IgD-negative memory B cell (primary cell): ENCODE data around the gene CCDC150. TPM values are rescaled to one million over a fixed set of nuclear protein-coding genes. Genes with fewer than 3 reads are reported as not detected.
"Not testable (repeated sequence)": the region's sequence is repeated elsewhere in the genome, so short reads cannot be mapped to it uniquely, and the experiment has no call there.

Source experiments
- H3K27ac Mint-ChIP-seq, 3 donors: one replicate each; pipeline ENCODE4 v1.8.0; 2020 to 2022; ENCODE audit warnings: mild to moderate bottlenecking in 3 of 3, mixed read lengths in 3 of 3, moderate library complexity in 1 of 3
- H3K27me3 Mint-ChIP-seq: one replicate; pipeline ENCODE4 v1.8.0; 2021; ENCODE audit warnings: mixed read lengths
- H3K36me3 Mint-ChIP-seq: one replicate; pipeline ENCODE4 v1.8.0; 2020; ENCODE audit warnings: mild to moderate bottlenecking, mixed read lengths
- H3K4me1 Mint-ChIP-seq, 3 donors: one replicate each; pipeline ENCODE4 v1.8.0; 2020 to 2022; ENCODE audit warnings: mixed read lengths in 3 of 3, mild to moderate bottlenecking in 1 of 3
- H3K4me3 Mint-ChIP-seq, 4 donors: one replicate each; pipeline ENCODE4 v1.8.0; 2020 to 2022; ENCODE audit warnings: mild to moderate bottlenecking in 4 of 4, mixed read lengths in 4 of 4, moderate library complexity in 3 of 4
- H3K9me3 Mint-ChIP-seq, 3 donors: one replicate each; pipeline ENCODE4 v1.8.0; 2020 to 2021; ENCODE audit warnings: mixed read lengths in 3 of 3, mild to moderate bottlenecking in 1 of 3
- polyA plus RNA-seq: library from polyadenylated mRNA; unstranded; fragments of 300-500 nt; fragmentation: Illumina TruSeq; gene quantifications from one replicate; pipeline ENCODE4 v1.2.3, GENCODE V29; 2021

The CCDC150 gene
- polyA plus RNA-seq, 1 donor from 2014 or later: 0.63 TPM

DNA sequence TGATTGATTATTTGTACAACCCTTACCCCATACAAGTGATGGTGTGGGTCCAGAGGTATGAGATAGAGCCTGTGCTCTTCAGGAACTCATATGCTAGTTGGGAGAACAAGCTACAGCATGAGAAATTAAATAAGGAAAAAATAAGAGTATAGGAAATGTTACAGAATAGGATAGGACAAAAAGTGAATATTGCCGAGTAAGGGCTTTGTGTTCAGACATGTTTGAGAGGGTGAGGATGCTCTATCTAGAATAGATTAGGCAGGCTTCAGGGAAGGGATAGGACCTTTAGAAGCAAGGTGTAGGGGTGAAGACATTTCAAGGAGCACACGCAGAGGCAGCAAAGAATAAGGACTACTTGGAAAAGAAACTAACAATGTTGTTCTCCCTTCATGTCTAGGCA lies 17.8 kb downstream of the CCDC150 start:
- H3K27me3 Mint-ChIP-seq: no peaks in the 10 kb centered on the region
- H3K27ac Mint-ChIP-seq: no peak overlapping the region
- H3K36me3 Mint-ChIP-seq: peaks cover 7% of the 10 kb centered on the region
- H3K4me3 Mint-ChIP-seq: no peak overlapping the region
- H3K9me3 Mint-ChIP-seq: peaks cover 2 to 16% (median 8%) of the 10 kb centered on the region in 3 donors
- no peaks in the 10 kb centered on the region for H3K4me1 Mint-ChIP-seq

DNA sequence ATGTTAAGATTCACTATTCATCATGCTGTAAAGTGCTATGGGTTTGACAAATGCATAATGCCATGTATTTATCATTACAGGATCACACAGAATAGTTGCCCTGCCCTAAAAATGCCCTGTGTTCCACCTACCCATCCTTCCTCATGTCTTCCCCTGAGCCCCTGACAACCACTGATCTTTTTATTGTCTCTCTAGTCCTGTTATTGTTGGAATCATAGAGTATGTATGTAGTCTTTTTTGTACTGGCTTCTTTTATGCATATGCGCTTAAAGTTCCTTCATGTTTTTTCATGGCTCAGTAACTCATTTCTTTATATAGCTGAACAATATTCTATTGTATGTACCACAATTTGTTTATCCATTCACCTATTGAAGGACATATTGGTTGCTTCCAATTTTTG lies 20.3 kb downstream of the CCDC150 start:
- no peak overlapping the region for H3K27ac Mint-ChIP-seq

DNA sequence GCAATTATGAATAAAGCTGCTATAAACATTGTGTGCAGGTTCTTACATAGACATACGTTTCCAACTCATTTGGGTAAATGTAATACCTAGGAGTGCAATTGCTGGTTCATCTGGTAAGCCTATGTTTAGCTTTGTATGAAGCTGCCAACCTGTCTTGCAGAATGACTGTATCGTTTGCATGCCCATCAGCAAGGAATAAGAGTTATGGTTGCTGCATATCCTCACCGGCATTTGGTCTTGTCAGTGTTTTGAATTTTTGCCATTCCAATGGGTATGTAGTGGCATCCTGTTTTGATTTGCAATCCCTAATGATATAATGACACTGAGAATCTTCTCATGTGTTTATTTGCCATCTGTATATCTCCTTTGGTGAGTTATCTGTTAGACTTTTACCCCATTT lies 20.7 kb downstream of the CCDC150 start:
- no peak overlapping the region for H3K27ac Mint-ChIP-seq
- H3K4me3 Mint-ChIP-seq: no peak overlapping the region
- no peaks in the 10 kb centered on the region for H3K4me1 Mint-ChIP-seq
- no peaks in the 10 kb centered on the region for H3K27me3 Mint-ChIP-seq
- H3K9me3 Mint-ChIP-seq: no peaks in the 10 kb centered on the region
- peaks cover 7% of the 10 kb centered on the region for H3K36me3 Mint-ChIP-seq

More for the DNA sequence above, 20.3 kb downstream of the CCDC150 start:
- no peak overlapping the region for H3K4me3 Mint-ChIP-seq
- peaks cover 0 to under 1% (median 0%) of the 10 kb centered on the region in 3 donors for H3K9me3 Mint-ChIP-seq
- no peaks in the 10 kb centered on the region for H3K4me1 Mint-ChIP-seq
- no peaks in the 10 kb centered on the region for H3K27me3 Mint-ChIP-seq
- peaks cover 7% of the 10 kb centered on the region for H3K36me3 Mint-ChIP-seq

DNA sequence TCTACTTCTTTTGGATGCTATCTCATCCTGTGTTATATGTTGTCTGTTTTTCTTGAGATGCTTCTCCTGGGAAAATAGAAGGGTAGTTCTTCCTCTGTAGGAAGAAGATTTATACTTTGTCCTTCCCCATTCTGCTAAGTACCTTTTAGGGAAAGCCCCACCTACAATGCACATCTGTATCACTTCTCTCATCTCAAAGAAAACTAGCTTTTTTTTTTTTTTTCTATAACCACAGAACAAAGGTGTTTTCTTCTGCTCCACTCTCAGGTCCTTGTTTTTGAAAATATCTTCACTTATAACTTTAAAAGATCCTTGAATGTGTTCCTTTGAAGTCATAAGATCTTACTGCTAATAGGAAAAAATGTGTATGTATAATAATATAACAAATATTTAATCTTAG lies 30.8 kb downstream of the CCDC150 start:
- Mint-ChIP-seq H3K4me3 (no peak overlapping the region), H3K27me3 (no peaks in the 10 kb centered on the region), H3K27ac (no peak overlapping the region), H3K9me3 (peaks cover 0 to 3% (median 1%) of the 10 kb centered on the region in 3 donors), H3K36me3 (peaks cover 1% of the 10 kb centered on the region), H3K4me1 (no peaks in the 10 kb centered on the region)

DNA sequence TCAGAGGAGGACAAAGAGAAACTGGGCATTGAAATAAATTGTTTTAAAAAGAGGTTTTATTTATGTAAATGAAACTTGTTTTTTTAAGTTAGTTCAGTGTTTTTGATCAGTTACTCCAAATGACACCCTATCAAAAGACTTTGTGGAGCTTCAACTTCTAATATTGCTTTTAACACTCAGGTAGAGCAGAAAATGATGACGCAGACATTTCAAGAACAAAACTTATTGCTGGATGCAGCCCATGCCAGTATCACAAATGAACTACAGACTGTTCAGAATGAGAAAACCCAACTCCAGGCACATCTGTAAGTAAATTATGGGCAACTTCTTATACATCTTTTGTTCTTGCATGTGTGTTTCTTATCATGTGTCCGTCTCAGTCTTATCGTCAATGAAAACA lies 36.4 kb downstream of the CCDC150 start:
- H3K27ac Mint-ChIP-seq: no peak overlapping the region
- peaks cover 0 to 3% (median 0%) of the 10 kb centered on the region in 3 donors for H3K9me3 Mint-ChIP-seq
- no peak overlapping the region for H3K4me3 Mint-ChIP-seq
- H3K4me1 Mint-ChIP-seq: no peaks in the 10 kb centered on the region
- H3K27me3 Mint-ChIP-seq: no peaks in the 10 kb centered on the region
- no peaks in the 10 kb centered on the region for H3K36me3 Mint-ChIP-seq

DNA sequence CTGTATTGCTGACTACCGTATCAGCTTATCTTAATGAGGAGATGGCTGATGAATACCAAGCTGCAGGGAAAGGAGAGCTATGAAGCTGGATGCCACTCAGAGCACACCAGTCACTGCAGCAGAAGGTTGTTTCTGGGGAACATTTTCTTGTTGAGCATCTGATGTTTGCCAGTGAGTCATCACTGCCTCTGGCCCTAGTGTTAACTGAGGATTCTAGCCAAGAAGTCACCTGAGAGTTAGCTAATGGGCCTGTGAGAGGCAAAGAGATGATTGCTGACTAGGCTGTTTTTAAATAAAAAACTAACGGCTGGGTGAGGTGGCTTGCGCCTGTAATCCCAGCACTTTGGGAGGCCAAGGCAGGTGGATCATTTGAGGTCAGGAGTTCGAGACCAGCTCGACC lies 37.9 kb downstream of the CCDC150 start:
- Mint-ChIP-seq H3K4me3 (no peak overlapping the region), H3K9me3 (peaks cover 0 to 2% (median 0%) of the 10 kb centered on the region in 3 donors), H3K36me3 (no peaks in the 10 kb centered on the region), H3K27me3 (no peaks in the 10 kb centered on the region), H3K4me1 (no peaks in the 10 kb centered on the region), H3K27ac (no peak overlapping the region)

DNA sequence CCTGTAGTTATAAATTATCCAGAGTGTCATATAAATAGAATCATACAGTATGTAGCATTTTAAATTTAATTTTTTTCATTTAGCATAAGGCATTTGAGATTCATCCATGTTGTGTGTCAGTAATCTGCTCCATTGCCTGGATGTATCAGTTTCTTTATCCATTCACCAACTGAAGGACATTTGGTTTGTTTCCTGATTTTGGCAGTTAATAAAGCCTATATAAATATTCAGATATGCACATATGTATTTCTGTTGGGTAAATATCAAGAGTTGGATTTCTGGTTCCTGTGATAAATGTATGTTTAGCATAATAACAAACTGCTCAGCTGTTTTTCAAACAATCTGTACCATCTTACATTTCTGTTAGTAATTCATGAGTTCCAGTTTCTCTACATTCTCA lies 39.9 kb downstream of the CCDC150 start:
- Mint-ChIP-seq H3K4me3 (no peak overlapping the region), H3K27me3 (no peaks in the 10 kb centered on the region), H3K36me3 (peaks cover 2% of the 10 kb centered on the region), H3K27ac (no peak overlapping the region), H3K4me1 (peaks cover 0 to 2% (median 0%) of the 10 kb centered on the region in 3 donors), H3K9me3 (peaks cover 2 to 5% (median 4%) of the 10 kb centered on the region in 3 donors)

DNA sequence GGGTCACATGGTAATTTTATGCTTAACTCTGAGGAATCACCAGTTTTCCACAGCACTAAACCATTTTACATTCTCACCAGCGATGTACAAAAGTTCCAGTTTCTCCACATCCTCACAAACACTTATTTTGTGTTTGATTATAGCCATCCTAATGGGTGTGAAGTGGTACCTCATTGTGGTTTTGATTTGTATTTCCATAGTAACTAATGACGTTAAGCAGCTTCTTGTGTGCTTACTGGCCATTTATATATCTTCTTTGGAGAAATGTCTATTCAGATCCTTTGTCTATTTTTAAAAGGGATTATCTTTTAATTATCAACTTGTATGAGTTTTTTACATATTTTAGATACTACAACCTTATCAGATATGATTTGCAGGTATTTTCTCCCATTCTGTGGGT lies 42.0 kb downstream of the CCDC150 start:
- peaks cover 0 to 2% (median 0%) of the 10 kb centered on the region in 3 donors for H3K4me1 Mint-ChIP-seq
- H3K9me3 Mint-ChIP-seq: peaks cover 2 to 15% (median 4%) of the 10 kb centered on the region in 3 donors
- no peaks in the 10 kb centered on the region for H3K27me3 Mint-ChIP-seq
- peaks cover 2% of the 10 kb centered on the region for H3K36me3 Mint-ChIP-seq
- H3K4me3 Mint-ChIP-seq: no peak overlapping the region
- no peak overlapping the region for H3K27ac Mint-ChIP-seq

DNA sequence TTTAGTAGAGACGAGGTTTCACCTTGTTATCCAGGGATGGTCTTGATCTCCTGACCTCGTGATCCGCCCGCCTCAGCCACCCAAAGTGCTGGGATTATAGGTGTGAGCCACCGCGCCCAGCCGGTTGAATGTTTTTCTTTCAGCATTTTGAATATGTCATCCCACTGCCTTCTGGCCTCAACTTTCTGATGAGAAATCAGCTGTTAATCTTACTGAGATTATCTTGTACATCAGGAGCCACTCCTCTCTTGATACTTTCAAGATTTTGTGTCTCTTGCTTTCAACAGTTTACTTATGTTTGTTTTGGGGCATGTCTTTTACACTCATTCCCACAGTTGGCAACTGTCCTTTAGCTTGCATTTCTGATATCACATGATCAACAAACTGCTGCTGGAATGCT lies 46.3 kb downstream of the CCDC150 start:
- Mint-ChIP-seq H3K36me3 (peaks cover 2% of the 10 kb centered on the region), H3K27ac (no peak overlapping the region)

DNA sequence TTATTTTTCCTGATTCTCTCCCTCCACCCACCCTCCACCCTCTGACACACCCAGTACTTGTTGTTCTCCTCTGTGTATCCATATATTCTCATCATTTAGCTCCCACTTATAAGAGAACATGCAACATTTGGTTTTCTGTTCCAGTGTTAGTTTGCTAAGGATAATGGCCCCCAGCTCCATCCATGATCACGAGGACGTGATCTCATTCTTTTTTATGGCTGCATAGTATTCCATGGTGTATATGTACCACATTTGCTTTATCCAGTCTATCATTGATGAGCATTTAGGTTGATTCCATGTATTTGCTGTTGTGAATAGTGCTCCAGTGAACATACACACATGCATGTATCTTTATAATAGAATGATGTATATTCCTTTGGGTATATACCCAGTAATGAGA lies 47.2 kb downstream of the CCDC150 start:
- H3K36me3 Mint-ChIP-seq, H3K4me3 Mint-ChIP-seq, H3K27ac Mint-ChIP-seq, H3K4me1 Mint-ChIP-seq, H3K27me3 Mint-ChIP-seq: not testable (repeated sequence)
- H3K9me3 Mint-ChIP-seq: peaks cover 8 to 19% (median 13%) of the 10 kb centered on the region in 3 donors

More for the DNA sequence above, 46.3 kb downstream of the CCDC150 start:
- Mint-ChIP-seq H3K4me3 (no peak overlapping the region), H3K27me3 (no peaks in the 10 kb centered on the region), H3K4me1 (peaks cover 0 to 2% (median 0%) of the 10 kb centered on the region in 3 donors), H3K9me3 (peaks cover 8 to 19% (median 13%) of the 10 kb centered on the region in 3 donors)

DNA sequence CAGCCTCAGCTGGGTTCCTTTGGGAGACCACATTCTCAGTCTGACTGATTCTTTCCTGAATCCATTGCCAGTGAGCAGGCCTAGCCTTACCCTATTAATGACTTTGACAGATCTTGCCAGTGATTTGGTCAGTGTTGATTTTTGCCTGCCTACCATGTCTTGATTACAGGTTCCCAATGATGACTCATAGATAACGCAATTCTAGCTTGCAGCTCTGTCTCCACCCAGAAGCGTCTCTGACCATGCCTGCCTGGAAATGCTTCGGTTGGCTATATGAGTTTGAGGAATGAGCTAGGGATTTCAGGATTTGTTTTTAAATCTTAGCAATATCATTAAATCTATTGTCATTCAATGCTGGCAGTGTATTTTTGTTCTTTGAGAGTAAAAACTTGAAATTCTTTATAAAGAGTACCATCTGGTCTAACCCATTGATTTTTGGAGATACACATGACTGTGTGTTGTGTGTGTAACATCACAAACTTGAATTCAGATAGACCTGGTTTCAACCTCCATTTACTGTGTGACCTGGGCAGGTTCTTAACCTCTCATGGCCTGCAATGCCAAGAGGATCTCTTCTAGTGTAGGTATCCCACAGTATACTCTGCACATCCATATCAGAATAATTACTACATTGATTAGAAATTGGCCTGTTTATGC lies 57.0 kb downstream of the CCDC150 start:
- Mint-ChIP-seq H3K27me3 (no peaks in the 10 kb centered on the region), H3K4me3 (no peak overlapping the region), H3K27ac (no peak overlapping the region), H3K4me1 (no peaks in the 10 kb centered on the region), H3K36me3 (no peaks in the 10 kb centered on the region), H3K9me3 (peaks cover 0 to 2% (median 0%) of the 10 kb centered on the region in 3 donors)

DNA sequence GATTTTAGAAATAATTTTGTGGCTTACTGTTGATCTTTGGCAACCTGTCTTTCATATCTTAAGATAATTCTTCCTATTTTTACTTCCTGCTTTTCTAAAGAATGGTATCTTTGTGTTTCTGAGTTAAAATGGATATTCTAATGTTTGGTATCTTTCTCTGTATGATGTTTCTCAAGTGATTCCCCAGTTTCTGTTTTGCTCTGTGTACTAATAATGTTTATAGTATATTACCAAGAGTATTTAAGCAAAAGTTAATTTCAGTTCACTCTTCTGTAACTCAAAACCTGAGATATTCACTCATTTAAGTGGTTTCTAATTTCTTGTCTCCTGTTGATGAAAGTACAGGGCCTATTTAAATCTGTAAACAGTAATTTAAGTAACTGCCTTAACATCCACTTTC lies 58.3 kb downstream of the CCDC150 start:
- Mint-ChIP-seq H3K4me3 (no peak overlapping the region), H3K27me3 (no peaks in the 10 kb centered on the region)

DNA sequence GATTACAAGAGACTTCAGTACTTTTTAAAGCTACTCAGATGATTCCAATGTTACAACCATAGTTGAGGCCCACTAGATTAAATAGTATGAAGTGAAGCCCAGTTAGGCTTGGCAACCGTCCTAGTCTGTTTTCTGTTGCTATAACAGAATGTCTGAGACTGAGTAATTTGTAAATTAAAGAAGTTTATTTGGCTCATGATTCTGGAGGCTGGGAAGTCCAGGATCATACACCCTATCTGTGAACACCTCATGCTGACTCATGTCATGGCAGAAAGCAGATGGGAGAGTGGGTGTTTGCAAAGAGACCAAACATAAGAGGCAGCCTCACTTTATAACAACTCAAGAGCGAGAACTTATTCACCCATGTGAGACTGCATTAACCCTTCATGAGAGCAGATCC lies 63.1 kb downstream of the CCDC150 start:
- no peak overlapping the region for H3K27ac Mint-ChIP-seq
- H3K36me3 Mint-ChIP-seq: peaks cover 2% of the 10 kb centered on the region
- no peak overlapping the region for H3K4me3 Mint-ChIP-seq
- peaks cover 0 to 2% (median 0%) of the 10 kb centered on the region in 3 donors for H3K4me1 Mint-ChIP-seq
- H3K9me3 Mint-ChIP-seq: no peaks in the 10 kb centered on the region
- H3K27me3 Mint-ChIP-seq: no peaks in the 10 kb centered on the region

More for the DNA sequence above, 58.3 kb downstream of the CCDC150 start:
- H3K9me3 Mint-ChIP-seq: no peaks in the 10 kb centered on the region
- no peak overlapping the region for H3K27ac Mint-ChIP-seq
- no peaks in the 10 kb centered on the region for H3K4me1 Mint-ChIP-seq
- no peaks in the 10 kb centered on the region for H3K36me3 Mint-ChIP-seq

DNA sequence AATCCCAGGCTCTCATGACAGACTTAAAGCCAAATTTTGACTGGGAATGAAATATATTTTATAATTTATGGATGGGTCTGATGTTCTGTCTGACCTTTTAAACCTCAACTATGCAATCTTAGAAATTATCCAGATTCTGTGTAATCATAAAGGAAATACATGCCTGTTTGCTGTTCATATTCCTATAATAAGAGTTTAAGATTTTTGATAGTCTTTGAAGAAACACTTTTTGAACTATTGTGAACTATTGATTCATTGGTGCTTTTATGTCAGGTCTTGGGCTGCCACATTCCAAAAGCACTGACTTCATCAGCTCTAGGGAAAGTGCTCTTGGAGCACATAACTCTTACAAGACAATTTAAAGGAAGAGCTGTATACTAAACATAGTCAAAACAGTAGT lies 64.2 kb downstream of the CCDC150 start:
- Mint-ChIP-seq H3K4me3 (no peak overlapping the region), H3K36me3 (peaks cover 2% of the 10 kb centered on the region)

DNA sequence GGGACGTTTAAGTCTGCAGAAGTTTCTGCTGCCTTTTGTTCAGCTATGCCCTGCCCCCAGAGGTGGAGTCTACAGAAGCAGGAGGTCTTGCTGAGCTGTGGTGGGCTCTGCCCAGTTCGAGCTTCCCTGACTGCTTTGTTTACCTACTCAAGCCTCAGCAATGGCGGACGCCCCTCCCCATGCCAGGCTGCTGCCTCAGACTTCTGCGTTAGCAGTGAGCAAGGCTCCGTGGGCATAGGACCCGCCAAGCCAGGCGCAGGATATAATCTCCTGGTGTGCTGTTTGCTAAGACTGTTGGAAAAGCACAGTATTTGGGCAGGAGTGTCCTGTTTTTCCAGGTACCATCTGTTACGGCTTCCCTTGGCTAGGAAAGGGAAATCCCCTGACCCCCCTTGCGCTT lies 70.5 kb downstream of the CCDC150 start:
- H3K36me3 Mint-ChIP-seq, H3K9me3 Mint-ChIP-seq, H3K27me3 Mint-ChIP-seq, H3K4me3 Mint-ChIP-seq, H3K4me1 Mint-ChIP-seq: not testable (repeated sequence)
- H3K27ac Mint-ChIP-seq: peak overlapping the region in 1 of 3 donors; percentile 78

More for the DNA sequence above, 64.2 kb downstream of the CCDC150 start:
- no peaks in the 10 kb centered on the region for H3K27me3 Mint-ChIP-seq
- peaks cover 0 to 2% (median 0%) of the 10 kb centered on the region in 3 donors for H3K4me1 Mint-ChIP-seq
- H3K9me3 Mint-ChIP-seq: peaks cover 0 to 2% (median under 1%) of the 10 kb centered on the region in 3 donors
- H3K27ac Mint-ChIP-seq: no peak overlapping the region

DNA sequence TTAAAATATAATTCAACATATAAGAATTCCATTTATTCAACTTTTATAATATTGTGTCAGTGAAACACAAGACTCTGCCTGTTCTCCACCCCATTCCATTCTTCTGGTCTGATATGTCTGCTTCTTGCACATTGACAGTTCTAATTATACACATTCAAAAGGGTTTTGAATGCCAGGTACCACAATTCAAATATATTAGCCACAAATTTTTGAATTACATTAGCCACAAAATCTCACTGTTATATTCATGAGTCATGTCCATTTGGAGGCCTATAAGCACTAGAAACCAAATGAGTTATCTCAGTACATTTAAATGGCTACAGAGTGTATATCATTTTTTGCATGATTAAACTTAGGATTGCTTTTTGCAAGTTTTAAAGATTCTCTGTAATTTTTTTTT lies 72.1 kb downstream of the CCDC150 start:
- H3K27ac Mint-ChIP-seq: no peak overlapping the region
- peaks cover 4% of the 10 kb centered on the region for H3K36me3 Mint-ChIP-seq
- H3K4me3 Mint-ChIP-seq: no peak overlapping the region
- peaks cover 0 to under 1% (median 0%) of the 10 kb centered on the region in 3 donors for H3K4me1 Mint-ChIP-seq
- peaks cover 2 to 6% (median 6%) of the 10 kb centered on the region in 3 donors for H3K9me3 Mint-ChIP-seq
- no peaks in the 10 kb centered on the region for H3K27me3 Mint-ChIP-seq
